Measurements from ENCODE around the gene COL23A1.

DNA sequence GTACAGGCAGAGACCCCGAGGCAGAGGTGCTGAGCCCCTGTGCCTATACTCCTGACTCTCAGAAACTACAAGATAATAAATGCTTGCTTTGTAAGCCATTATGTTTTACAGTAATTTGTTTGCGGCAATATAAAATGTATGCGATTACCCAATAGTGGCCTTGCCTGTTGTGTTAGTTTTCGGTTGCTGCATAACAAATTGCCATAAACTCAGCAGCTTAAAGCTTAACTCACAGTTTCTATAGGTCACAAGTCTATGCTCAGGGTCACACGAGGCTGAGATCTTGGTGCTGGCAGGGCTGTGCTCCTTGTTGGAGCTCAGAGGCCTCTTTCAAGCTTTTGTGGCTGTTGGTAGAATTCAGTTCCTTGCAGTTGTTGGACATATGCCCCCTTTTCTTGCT, 114.8 kb downstream of the COL23A1 start:
- TF ChIP-seq, protein P1, sequence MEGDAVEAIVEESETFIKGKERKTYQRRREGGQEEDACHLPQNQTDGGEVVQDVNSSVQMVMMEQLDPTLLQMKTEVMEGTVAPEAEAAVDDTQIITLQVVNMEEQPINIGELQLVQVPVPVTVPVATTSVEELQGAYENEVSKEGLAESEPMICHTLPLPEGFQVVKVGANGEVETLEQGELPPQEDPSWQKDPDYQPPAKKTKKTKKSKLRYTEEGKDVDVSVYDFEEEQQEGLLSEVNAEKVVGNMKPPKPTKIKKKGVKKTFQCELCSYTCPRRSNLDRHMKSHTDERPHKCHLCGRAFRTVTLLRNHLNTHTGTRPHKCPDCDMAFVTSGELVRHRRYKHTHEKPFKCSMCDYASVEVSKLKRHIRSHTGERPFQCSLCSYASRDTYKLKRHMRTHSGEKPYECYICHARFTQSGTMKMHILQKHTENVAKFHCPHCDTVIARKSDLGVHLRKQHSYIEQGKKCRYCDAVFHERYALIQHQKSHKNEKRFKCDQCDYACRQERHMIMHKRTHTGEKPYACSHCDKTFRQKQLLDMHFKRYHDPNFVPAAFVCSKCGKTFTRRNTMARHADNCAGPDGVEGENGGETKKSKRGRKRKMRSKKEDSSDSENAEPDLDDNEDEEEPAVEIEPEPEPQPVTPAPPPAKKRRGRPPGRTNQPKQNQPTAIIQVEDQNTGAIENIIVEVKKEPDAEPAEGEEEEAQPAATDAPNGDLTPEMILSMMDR (IDR thresholded peaks at IDR 0.05; ENCODE audit: poor library complexity) = no peak
- TF ChIP-seq EZH2 (IDR thresholded peaks at IDR 0.05; ENCODE audit: borderline replicate concordance) (no peak), EZH2phosphoT487 (IDR thresholded peaks at IDR 0.05; ENCODE audit: low read depth, severe bottlenecking, unreplicated experiment) (no peak)

Measured in hepatocyte (in vitro differentiated cells).